ENCODE measurements around the gene FUCA2.

DNA sequence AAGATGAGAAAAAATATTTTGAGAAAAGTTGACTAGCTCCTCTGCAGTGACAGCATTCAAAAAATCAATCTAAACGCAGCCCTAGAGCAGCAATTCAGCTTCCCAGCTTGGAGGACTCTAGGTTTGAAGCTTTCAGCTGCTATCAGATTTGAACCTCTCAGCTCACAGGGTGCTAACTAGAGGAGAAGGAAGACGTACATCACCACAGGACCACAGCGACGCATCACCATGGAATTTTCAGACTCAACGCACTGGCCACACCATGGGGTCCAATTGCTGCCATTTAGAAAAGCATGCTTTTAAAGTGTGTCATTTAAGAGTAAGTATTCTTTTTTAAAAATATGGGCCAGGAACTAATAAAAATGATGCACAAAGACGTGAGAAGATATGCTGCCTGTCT, 45.0 kb upstream of the FUCA2 start:
- TF ChIP-seq, protein P1, sequence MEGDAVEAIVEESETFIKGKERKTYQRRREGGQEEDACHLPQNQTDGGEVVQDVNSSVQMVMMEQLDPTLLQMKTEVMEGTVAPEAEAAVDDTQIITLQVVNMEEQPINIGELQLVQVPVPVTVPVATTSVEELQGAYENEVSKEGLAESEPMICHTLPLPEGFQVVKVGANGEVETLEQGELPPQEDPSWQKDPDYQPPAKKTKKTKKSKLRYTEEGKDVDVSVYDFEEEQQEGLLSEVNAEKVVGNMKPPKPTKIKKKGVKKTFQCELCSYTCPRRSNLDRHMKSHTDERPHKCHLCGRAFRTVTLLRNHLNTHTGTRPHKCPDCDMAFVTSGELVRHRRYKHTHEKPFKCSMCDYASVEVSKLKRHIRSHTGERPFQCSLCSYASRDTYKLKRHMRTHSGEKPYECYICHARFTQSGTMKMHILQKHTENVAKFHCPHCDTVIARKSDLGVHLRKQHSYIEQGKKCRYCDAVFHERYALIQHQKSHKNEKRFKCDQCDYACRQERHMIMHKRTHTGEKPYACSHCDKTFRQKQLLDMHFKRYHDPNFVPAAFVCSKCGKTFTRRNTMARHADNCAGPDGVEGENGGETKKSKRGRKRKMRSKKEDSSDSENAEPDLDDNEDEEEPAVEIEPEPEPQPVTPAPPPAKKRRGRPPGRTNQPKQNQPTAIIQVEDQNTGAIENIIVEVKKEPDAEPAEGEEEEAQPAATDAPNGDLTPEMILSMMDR (IDR thresholded peaks at IDR 0.05): no peak
- no peak for TF ChIP-seq POLR2AphosphoS5 (IDR thresholded peaks at IDR 0.05; ENCODE audit: low read depth, low read length)
- no peak for TF ChIP-seq SMC3 (IDR thresholded peaks at IDR 0.05; ENCODE audit: low read depth, low read length)
- no peak for TF ChIP-seq RFX5 (IDR thresholded peaks at IDR 0.05; ENCODE audit: low read length)

Data from SK-N-SH (cell line).